ENCODE results near the gene ANOS1.

DNA sequence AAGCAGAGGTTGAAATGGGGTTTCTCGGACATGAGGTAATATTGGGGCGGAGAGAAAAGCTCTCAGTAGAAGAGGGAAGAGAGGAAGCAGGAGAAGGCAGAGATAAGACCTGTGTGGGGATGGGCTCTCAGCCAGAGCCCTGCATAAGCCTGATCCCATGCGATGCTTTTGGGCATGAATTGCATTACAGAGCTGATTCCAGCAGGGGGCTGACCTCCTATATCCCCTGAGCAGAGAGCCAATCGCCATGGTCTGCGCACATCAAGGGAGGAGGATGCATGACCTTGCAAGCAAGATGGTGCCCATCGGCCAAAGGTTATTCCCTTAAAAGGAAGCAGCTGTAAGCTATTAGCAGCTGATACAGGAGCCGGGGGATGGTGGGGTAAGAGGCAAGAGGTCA is 7.6 kb downstream of the ANOS1 start:
- TF ChIP-seq, protein P1, sequence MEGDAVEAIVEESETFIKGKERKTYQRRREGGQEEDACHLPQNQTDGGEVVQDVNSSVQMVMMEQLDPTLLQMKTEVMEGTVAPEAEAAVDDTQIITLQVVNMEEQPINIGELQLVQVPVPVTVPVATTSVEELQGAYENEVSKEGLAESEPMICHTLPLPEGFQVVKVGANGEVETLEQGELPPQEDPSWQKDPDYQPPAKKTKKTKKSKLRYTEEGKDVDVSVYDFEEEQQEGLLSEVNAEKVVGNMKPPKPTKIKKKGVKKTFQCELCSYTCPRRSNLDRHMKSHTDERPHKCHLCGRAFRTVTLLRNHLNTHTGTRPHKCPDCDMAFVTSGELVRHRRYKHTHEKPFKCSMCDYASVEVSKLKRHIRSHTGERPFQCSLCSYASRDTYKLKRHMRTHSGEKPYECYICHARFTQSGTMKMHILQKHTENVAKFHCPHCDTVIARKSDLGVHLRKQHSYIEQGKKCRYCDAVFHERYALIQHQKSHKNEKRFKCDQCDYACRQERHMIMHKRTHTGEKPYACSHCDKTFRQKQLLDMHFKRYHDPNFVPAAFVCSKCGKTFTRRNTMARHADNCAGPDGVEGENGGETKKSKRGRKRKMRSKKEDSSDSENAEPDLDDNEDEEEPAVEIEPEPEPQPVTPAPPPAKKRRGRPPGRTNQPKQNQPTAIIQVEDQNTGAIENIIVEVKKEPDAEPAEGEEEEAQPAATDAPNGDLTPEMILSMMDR (IDR thresholded peaks at IDR 0.05; ENCODE audit: low read depth, low read length), result no peak
- no peak for TF ChIP-seq POLR2A (IDR thresholded peaks at IDR 0.05; ENCODE audit: extremely low read depth, insufficient read length)
- TF ChIP-seq MYC (IDR thresholded peaks at IDR 0.05; ENCODE audit: low read depth, low read length), result no peak

Measured in NB4 (cell line).